RPMI8226 (cell line): Measurements from ENCODE around the gene TMEM222.
"Not testable (repeated sequence)": the region's sequence is repeated elsewhere in the genome, so short reads cannot be mapped to it uniquely, and the experiment has no call there.

Experiments
- DNase-seq: peaks from one replicate; pipeline ENCODE4 v3.0.0-alpha.2; 2015

The TMEM222 gene

GRCh38 chr1:27380766-27381733 lies 59.1 kb downstream of the TMEM222 start:
- no peak for DNase-seq

- DNase-seq, result no peak
These were observed 60.2 kb downstream of the TMEM222 start for GRCh38 chr1:27381969-27382762.

GRCh38 chr1:27383039-27383605 lies 61.2 kb downstream of the TMEM222 start, which contains the start of gene CD164L2:
CD164L2 (minus strand) TSS chr1:27383333; CDS start chr1:27383239, 94 bp downstream.
- DNase-seq, result no peak

GRCh38 chr1:27383661-27384060 lies 61.7 kb downstream of the TMEM222 start:
- DNase-seq, result no peak

- DNase-seq, result not testable (repeated sequence)
These were observed 62.8 kb downstream of the TMEM222 start for GRCh38 chr1:27384797-27385196.
